ENCODE data around the gene ETS1.

Gene ETS1

DNA sequence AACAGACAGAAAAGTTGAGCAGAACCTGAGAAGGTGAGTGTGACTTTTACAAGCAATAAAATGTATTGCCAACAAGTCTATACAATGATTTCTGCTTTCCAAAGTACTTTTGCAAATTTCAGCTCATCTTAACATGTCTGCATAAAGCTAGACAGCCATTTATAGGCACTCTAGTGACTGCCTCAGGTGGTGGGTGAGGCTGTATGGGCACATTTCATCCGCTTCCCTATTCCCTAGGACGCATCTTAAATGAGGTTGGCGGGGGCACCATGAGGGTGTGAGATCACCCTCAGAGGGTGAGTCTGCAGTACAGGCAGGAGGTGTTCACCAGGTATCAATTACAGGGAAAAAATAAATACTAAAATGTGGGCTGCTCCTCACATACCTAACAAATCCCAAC is 110.1 kb downstream of the ETS1 start:
- Histone ChIP-seq H3K9ac (ENCODE audit: low read length) (no peak overlapping the region), H3K27me3 (replicated peaks; ENCODE audit: insufficient read depth, low read length) (no peaks in the 10 kb centered on the region), H3K4me3 (ENCODE audit: low read length) (no peak overlapping the region), H3K4me1 (ENCODE audit: low read length) (peaks cover 13% of the 10 kb centered on the region), H4K20me1 (ENCODE audit: insufficient read depth, low read length) (no peaks in the 10 kb centered on the region), H3K36me3 (replicated peaks; ENCODE audit: insufficient read depth, low read length) (0 out of 2 replicates have a peak, but pooled peaks cover 5% of the 10 kb centered on the region), H2AFZ (ENCODE audit: low read length) (no peak overlapping the region), H3K4me2 (ENCODE audit: low read depth, low read length) (no peak overlapping the region), H3K79me2 (ENCODE audit: low read length) (no peaks in the 10 kb centered on the region), H3K27ac (ENCODE audit: low read length) (no peak overlapping the region), H3F3A (ENCODE audit: insufficient read depth, low read length) (peaks cover 6% of the 10 kb centered on the region), H3K9me3 (replicated peaks; ENCODE audit: insufficient read depth, low read length) (no peaks in the 10 kb centered on the region), H3K9me2 (replicated peaks; ENCODE audit: insufficient read depth, low read length) (no peaks in the 10 kb centered on the region)
- no peak for DNase-seq
- TF ChIP-seq EZH2 (optimal IDR thresholded peaks at IDR 0.05; ENCODE audit: low read depth, low read length) = no peak

DNA sequence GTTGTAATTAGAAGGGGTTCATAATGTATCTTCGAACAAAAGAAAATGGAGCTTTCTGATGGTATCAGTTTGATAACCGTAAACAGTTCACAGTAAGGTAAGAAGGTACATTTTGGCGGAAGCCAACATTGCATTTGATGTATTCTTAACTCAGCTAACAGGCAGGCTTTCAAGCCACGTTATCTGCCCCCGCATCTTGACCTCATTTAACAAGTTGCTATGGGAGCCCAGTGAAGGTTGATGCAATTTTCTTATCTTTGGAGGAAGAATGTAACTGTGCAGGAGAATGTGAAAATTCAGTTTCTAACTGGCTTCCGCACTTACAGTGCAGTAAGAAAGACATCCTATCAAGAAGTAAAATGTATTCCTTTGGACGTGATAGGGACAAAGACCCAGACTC is 110.6 kb downstream of the ETS1 start:
- TF ChIP-seq, protein P1, sequence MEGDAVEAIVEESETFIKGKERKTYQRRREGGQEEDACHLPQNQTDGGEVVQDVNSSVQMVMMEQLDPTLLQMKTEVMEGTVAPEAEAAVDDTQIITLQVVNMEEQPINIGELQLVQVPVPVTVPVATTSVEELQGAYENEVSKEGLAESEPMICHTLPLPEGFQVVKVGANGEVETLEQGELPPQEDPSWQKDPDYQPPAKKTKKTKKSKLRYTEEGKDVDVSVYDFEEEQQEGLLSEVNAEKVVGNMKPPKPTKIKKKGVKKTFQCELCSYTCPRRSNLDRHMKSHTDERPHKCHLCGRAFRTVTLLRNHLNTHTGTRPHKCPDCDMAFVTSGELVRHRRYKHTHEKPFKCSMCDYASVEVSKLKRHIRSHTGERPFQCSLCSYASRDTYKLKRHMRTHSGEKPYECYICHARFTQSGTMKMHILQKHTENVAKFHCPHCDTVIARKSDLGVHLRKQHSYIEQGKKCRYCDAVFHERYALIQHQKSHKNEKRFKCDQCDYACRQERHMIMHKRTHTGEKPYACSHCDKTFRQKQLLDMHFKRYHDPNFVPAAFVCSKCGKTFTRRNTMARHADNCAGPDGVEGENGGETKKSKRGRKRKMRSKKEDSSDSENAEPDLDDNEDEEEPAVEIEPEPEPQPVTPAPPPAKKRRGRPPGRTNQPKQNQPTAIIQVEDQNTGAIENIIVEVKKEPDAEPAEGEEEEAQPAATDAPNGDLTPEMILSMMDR (IDR thresholded peaks at IDR 0.05; ENCODE audit: low read length) = no peak
- Histone ChIP-seq H4K20me1 (ENCODE audit: insufficient read depth, low read length) (no peaks in the 10 kb centered on the region), H3K4me1 (ENCODE audit: low read length) (peaks cover 18% of the 10 kb centered on the region), H3K4me2 (ENCODE audit: low read depth, low read length) (no peak overlapping the region), H3K9ac (ENCODE audit: low read length) (no peak overlapping the region), H3K4me3 (ENCODE audit: low read length) (no peak overlapping the region), H3K36me3 (replicated peaks; ENCODE audit: insufficient read depth, low read length) (0 out of 2 replicates have a peak, but pooled peaks cover 5% of the 10 kb centered on the region), H3K27me3 (replicated peaks; ENCODE audit: insufficient read depth, low read length) (no peaks in the 10 kb centered on the region), H3K27ac (ENCODE audit: low read length) (no peak overlapping the region), H3K9me3 (replicated peaks; ENCODE audit: insufficient read depth, low read length) (no peaks in the 10 kb centered on the region), H3K79me2 (ENCODE audit: low read length) (no peaks in the 10 kb centered on the region), H2AFZ (ENCODE audit: low read length) (no peak overlapping the region), H3K9me2 (replicated peaks; ENCODE audit: insufficient read depth, low read length) (no peaks in the 10 kb centered on the region), H3F3A (ENCODE audit: insufficient read depth, low read length) (peaks cover 12% of the 10 kb centered on the region)
- DNase-seq = no peak

DNA sequence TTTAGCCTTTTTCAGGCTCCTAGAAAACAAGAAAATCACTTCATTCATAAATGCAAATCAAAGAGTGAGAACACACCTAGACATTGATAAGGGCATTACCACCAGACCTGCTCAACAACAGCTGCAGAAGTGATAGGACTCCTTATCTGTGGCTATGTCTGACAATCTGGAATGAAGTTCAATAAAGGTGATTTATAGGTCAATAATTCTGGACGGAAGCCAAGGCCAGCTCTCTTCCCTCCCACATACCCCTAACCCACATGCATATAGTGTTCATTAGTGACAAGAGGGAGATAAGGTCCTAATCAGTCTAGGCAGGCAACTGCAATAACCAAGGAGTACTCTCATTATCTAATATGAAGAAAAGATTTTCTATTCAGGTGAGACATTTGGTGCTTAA is 111.3 kb downstream of the ETS1 start:
- H3K27me3 ChIP-seq (replicated peaks; ENCODE audit: insufficient read depth, low read length) = no peaks in the 10 kb centered on the region
- no peak overlapping the region for H3K4me2 ChIP-seq (ENCODE audit: low read depth, low read length)
- no peak overlapping the region for H2AFZ ChIP-seq (ENCODE audit: low read length)
- no peak overlapping the region for H3K27ac ChIP-seq (ENCODE audit: low read length)
- H3K4me1 ChIP-seq (ENCODE audit: low read length) = peaks cover 25% of the 10 kb centered on the region
- TF ChIP-seq, protein P1 (IDR thresholded peaks at IDR 0.05; ENCODE audit: low read length) = no peak
- TF ChIP-seq EZH2 (optimal IDR thresholded peaks at IDR 0.05; ENCODE audit: low read depth, low read length) = no peak
- TF ChIP-seq EZH2phosphoT487 (IDR thresholded peaks at IDR 0.05; ENCODE audit: low read length) = no peak
- no peak overlapping the region for H3K9ac ChIP-seq (ENCODE audit: low read length)
- no peak overlapping the region for H3K4me3 ChIP-seq (ENCODE audit: low read length)
- H3K9me2 ChIP-seq (replicated peaks; ENCODE audit: insufficient read depth, low read length) = no peaks in the 10 kb centered on the region
- no peaks in the 10 kb centered on the region for H4K20me1 ChIP-seq (ENCODE audit: insufficient read depth, low read length)
- no peaks in the 10 kb centered on the region for H3K9me3 ChIP-seq (replicated peaks; ENCODE audit: insufficient read depth, low read length)
- H3K79me2 ChIP-seq (ENCODE audit: low read length) = no peaks in the 10 kb centered on the region
- H3F3A ChIP-seq (ENCODE audit: insufficient read depth, low read length) = peaks cover 18% of the 10 kb centered on the region
- DNase-seq = no peak
- H3K36me3 ChIP-seq (replicated peaks; ENCODE audit: insufficient read depth, low read length) = 0 out of 2 replicates have a peak, but pooled peaks cover 5% of the 10 kb centered on the region

DNA sequence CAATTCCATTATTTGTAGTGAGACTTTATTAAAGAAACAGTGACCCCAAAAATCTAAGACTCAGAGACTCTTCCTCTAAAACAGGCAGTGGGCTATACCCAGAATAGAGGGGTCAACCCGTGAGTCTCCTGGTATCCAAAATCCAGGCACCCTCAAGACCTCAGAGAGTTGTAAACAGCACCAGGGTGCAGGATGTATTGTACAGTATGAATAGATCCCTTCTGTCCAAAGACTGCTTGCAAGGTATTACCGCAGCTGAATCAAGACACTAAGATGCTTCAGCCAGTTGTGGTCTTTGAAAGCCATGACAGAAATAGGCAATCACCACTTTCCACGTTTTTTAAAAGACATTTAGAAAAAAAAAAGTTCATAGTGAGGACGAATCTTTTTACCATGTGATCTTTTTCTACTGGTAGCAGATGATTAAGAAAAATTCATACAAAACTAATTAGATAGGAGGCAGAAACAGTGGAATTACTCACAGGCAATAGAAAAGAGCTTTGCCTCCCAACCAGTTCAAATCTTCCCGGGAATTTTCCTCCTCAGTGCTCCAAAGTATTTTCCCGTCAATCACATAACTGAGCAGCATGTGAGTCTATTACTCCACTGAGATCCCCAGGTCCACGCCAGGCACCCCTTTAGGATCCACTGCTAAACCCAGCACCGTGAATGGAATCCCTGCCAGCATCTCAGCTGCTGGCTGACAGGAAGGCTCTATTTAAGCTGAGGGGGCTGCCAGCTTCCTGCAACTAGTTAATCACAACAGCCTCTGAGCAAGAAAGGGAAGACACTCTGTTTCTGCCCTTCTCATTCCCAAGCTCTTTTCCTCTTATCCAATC is 113.1 kb downstream of the ETS1 start:
- Histone ChIP-seq H2AFZ (ENCODE audit: low read length) (no peak overlapping the region), H3K4me3 (ENCODE audit: low read length) (no peak overlapping the region), H3K9ac (ENCODE audit: low read length) (no peak overlapping the region), H3K4me1 (ENCODE audit: low read length) (peaks cover 43% of the 10 kb centered on the region), H3K4me2 (ENCODE audit: low read depth, low read length) (no peak overlapping the region), H3K9me3 (replicated peaks; ENCODE audit: insufficient read depth, low read length) (no peaks in the 10 kb centered on the region), H3F3A (ENCODE audit: insufficient read depth, low read length) (peaks cover 35% of the 10 kb centered on the region), H3K79me2 (ENCODE audit: low read length) (no peaks in the 10 kb centered on the region), H3K9me2 (replicated peaks; ENCODE audit: insufficient read depth, low read length) (no peaks in the 10 kb centered on the region), H3K27me3 (replicated peaks; ENCODE audit: insufficient read depth, low read length) (no peaks in the 10 kb centered on the region), H3K36me3 (replicated peaks; ENCODE audit: insufficient read depth, low read length) (0 out of 2 replicates have a peak, but pooled peaks cover 5% of the 10 kb centered on the region), H4K20me1 (ENCODE audit: insufficient read depth, low read length) (no peaks in the 10 kb centered on the region), H3K27ac (ENCODE audit: low read length) (no peak overlapping the region)
- TF ChIP-seq, protein P1 (IDR thresholded peaks at IDR 0.05; ENCODE audit: low read length) = no peak
- no peak for TF ChIP-seq EZH2 (optimal IDR thresholded peaks at IDR 0.05; ENCODE audit: low read depth, low read length)
- TF ChIP-seq EZH2phosphoT487 (IDR thresholded peaks at IDR 0.05; ENCODE audit: low read length) = no peak
- no peak for DNase-seq

Measured in MM.1S (cell line).